K562 (cell line): ENCODE results near the gene POLR2L. TPM values are rescaled to one million over a fixed set of nuclear protein-coding genes. Genes with fewer than 3 reads are reported as not detected.

Experiments
- ATAC-seq: fragments of 200-7000 bp; cut with Tn5 transposase; 3 replicates; pipeline ENCODE4 v1.9.1; 2020; ENCODE audit warnings: moderate library complexity
- BruUV-seq: library from RNA; stranded (reverse); fragments of 400-500 nt; replicated peaks from 2 replicates; lab custom pipeline; 2021; lab: Mats Ljungman, UMichigan
- CTCF ChIA-PET: fragments of 300-600 bp; formaldehyde crosslinking; extraction: SDS; loops from one replicate; lab custom pipeline; 2021; ENCODE audit warnings: low intra/inter-chr PET ratio; lab: Yijun Ruan, JAX
- POLR2A ChIA-PET: fragments of 300-600, 350-650 bp; sonication (Branson Sonifier 250); formaldehyde crosslinking; extraction: SDS; loops from one replicate; lab custom pipeline; 2021; ENCODE audit warnings: antibody characterized with exemption, inconsistent platforms; lab: Yijun Ruan, JAX
- DNase-seq, 4 experiments: peaks; one replicate each; pipeline versions ENCODE4 v3.0.0 to v3.0.0-alpha.2; 2011 to 2018; ENCODE audit warnings: low spot score in 3 of 4, mixed read lengths in 3 of 4; ENCODE audit errors: extremely low read depth in 1 of 4
- FAIRE-seq: peaks from 2 replicates; lab custom pipeline; 2011; peaks lifted over from hg19 to GRCh38; lab: Jason Lieb, UNC
- H2AFZ ChIP-seq: 2 replicates; pipeline ENCODE4 v1.6.0; 2011; ENCODE audit warnings: low read depth, low read length, control low read depth, inconsistent platforms
- H3K27ac ChIP-seq: fragments of 200-600 bp; 3 replicates; pipeline ENCODE4 v1.8.0; 2011; ENCODE audit warnings: low read depth, mild to moderate bottlenecking, control low read depth, inconsistent platforms, low read length, moderate library complexity, mixed read lengths; ENCODE audit errors: extremely low read depth
- H3K27me3 ChIP-seq, 2 experiments: fragments of 300-600 bp in 1 of 2; 2 replicates in 1 of 2; 3 replicates in 1 of 2; pipeline versions ENCODE4 v1.6.0 to v1.8.0; 2011; ENCODE audit warnings: inconsistent platforms in 2 of 2, low read length in 2 of 2, mild to moderate bottlenecking in 1 of 2, mixed read lengths in 1 of 2, moderate library complexity in 1 of 2; ENCODE audit not compliant: control insufficient read depth in 2 of 2, insufficient read depth in 2 of 2
- H3K36me3 ChIP-seq: fragments of 300-600 bp; 3 replicates; pipeline ENCODE4 v1.8.0; 2011; ENCODE audit warnings: mild to moderate bottlenecking, low read length, inconsistent platforms; ENCODE audit not compliant: control insufficient read depth, insufficient read depth
- H3K4me1 ChIP-seq, 2 experiments: fragments of 200-600 bp in 1 of 2; replicated peaks in 1 of 2; 2 replicates in 1 of 2; 3 replicates in 1 of 2; pipeline versions ENCODE4 v1.5.1 to v1.8.0; 2011; ENCODE audit warnings: inconsistent platforms in 2 of 2, low read length in 2 of 2, mild to moderate bottlenecking in 1 of 2, mixed read lengths in 1 of 2, moderate library complexity in 1 of 2; ENCODE audit not compliant: control insufficient read depth in 2 of 2, insufficient read depth in 2 of 2
- H3K4me2 ChIP-seq: 2 replicates; pipeline ENCODE4 v1.6.1; 2011; ENCODE audit warnings: low read length, control low read depth, inconsistent platforms, mixed read lengths; ENCODE audit not compliant: insufficient read depth
- H3K4me3 ChIP-seq: fragments of 200-600 bp; sonication (generic), shearing (Covaris generic); 2 replicates; pipeline ENCODE4 v1.5.1; 2016; ENCODE audit warnings: control low read depth, inconsistent platforms
- H3K79me2 ChIP-seq: fragments of 200-600 bp; 3 replicates; pipeline ENCODE4 v1.8.0; 2011; ENCODE audit warnings: low read length, inconsistent platforms; ENCODE audit not compliant: control insufficient read depth, insufficient read depth
- H3K9ac ChIP-seq, 2 experiments: 2 replicates each; pipeline versions ENCODE4 v1.6.0 to v1.6.1; 2011; ENCODE audit warnings: low read depth in 2 of 2, low read length in 2 of 2, control low read depth in 1 of 2, inconsistent platforms in 1 of 2, mild to moderate bottlenecking in 1 of 2, mixed read lengths in 1 of 2; ENCODE audit not compliant: insufficient read depth in 1 of 2
- H3K9me1 ChIP-seq: one replicate; pipeline ENCODE4 v1.6.0; 2011; ENCODE audit warnings: inconsistent platforms, mild to moderate bottlenecking, low read length, moderate library complexity; ENCODE audit not compliant: control insufficient read depth, insufficient read depth
- H3K9me3 ChIP-seq: replicated peaks from 2 replicates; pipeline ENCODE4 v1.5.1; 2011; ENCODE audit warnings: low read depth, low read length, inconsistent platforms; ENCODE audit not compliant: control insufficient read depth, insufficient read depth
- H4K20me1 ChIP-seq: replicated peaks from 2 replicates; pipeline ENCODE4 v1.6.1; 2011; ENCODE audit warnings: low read length, inconsistent platforms, mixed read lengths; ENCODE audit not compliant: control insufficient read depth, insufficient read depth
- ATF6 ChIP-seq: sonication (generic); formaldehyde crosslinking; IDR thresholded peaks from 2 replicates; pipeline ENCODE4 v1.4.0; 2020; ENCODE audit warnings: mild to moderate bottlenecking, missing genetic modification reagents
- FOXK2 ChIP-seq, 2 experiments: fragments of 450-650 bp; IDR thresholded peaks in 1 of 2; conservative IDR thresholded peaks in 1 of 2; 2 replicates each; pipeline ENCODE4 v1.6.1; 2016; ENCODE audit warnings: low read depth in 2 of 2, mild to moderate bottlenecking in 1 of 2
- GABPA ChIP-seq: fragments of 200-800 bp; sonication (Bioruptor generic); conservative IDR thresholded peaks from 2 replicates; pipeline ENCODE4 v1.6.1; 2016; ENCODE audit warnings: low read depth, missing genetic modification characterization, missing compliant biosample characterization
- GTF2F1 ChIP-seq: IDR thresholded peaks from 2 replicates; pipeline ENCODE4 v1.6.1; 2011; ENCODE audit warnings: low read depth, low read length, improper control_type of control experiment
- HIVEP1 ChIP-seq: fragments of 250-450 bp; sonication (Bioruptor Pico); IDR thresholded peaks from 2 replicates; pipeline ENCODE4 v1.4.0; 2020; ENCODE audit warnings: mild to moderate bottlenecking
- IFI16 ChIP-seq: fragments of 250-450 bp; sonication (Bioruptor Pico); IDR thresholded peaks from 2 replicates; pipeline ENCODE4 v2.1.2; 2022; ENCODE audit warnings: mild to moderate bottlenecking, inconsistent platforms
- ILF3 ChIP-seq: fragments of 450-650 bp; IDR thresholded peaks from 2 replicates; pipeline ENCODE4 v1.6.1; 2018; ENCODE audit warnings: antibody characterized with exemption, mild to moderate bottlenecking, moderate library complexity, borderline replicate concordance
- PCBP1 ChIP-seq: fragments of 200-400 bp; formaldehyde crosslinking; IDR thresholded peaks from 2 replicates; pipeline ENCODE4 v1.6.1; 2018; ENCODE audit warnings: mild to moderate bottlenecking, low read depth, low read length; ENCODE audit not compliant: poor library complexity, severe bottlenecking
- POLR2G ChIP-seq: fragments of 200-400 bp; formaldehyde crosslinking; IDR thresholded peaks from 2 replicates; pipeline ENCODE4 v1.6.1; 2017; ENCODE audit warnings: low read depth, mild to moderate bottlenecking, antibody characterized with exemption, low read length, moderate library complexity
- RBFOX2 ChIP-seq: fragments of 200-400 bp; formaldehyde crosslinking; IDR thresholded peaks from 2 replicates; pipeline ENCODE4 v1.6.1; 2017; ENCODE audit warnings: low read depth, mild to moderate bottlenecking, low read length, moderate library complexity
- RFX5 ChIP-seq: IDR thresholded peaks from 2 replicates; pipeline ENCODE4 v1.6.1; 2011; ENCODE audit warnings: low read depth, mild to moderate bottlenecking, improper control_type of control experiment, low read length
- SMC3 ChIP-seq: conservative IDR thresholded peaks from 2 replicates; pipeline ENCODE4 v1.6.1; 2011; ENCODE audit warnings: low read depth, low read length, improper control_type of control experiment; ENCODE audit not compliant: insufficient read depth
- TBP ChIP-seq: optimal IDR thresholded peaks from 2 replicates; pipeline ENCODE3; 2011; ENCODE audit warnings: low read depth, low read length, improper control_type of control experiment
- TRIM25 ChIP-seq: fragments of 450-650 bp; IDR thresholded peaks from 2 replicates; pipeline ENCODE4 v1.7.0; 2016; ENCODE audit warnings: borderline replicate concordance
- ZNF165 ChIP-seq: fragments of 250-450 bp; sonication (Bioruptor Pico); IDR thresholded peaks from 2 replicates; pipeline ENCODE4 v1.4.0; 2020; ENCODE audit warnings: borderline replicate concordance
- ZNF224 ChIP-seq: sonication (generic); formaldehyde crosslinking; IDR thresholded peaks from 2 replicates; pipeline ENCODE4 v1.8.0; 2022; ENCODE audit warnings: mild to moderate bottlenecking, missing genetic modification reagents
- ZNF445 ChIP-seq: fragments of 250-450 bp; sonication (Bioruptor Pico); IDR thresholded peaks from 2 replicates; pipeline ENCODE4 v1.4.0; 2020; ENCODE audit warnings: low read depth, mild to moderate bottlenecking, moderate library complexity
- ZNF511 ChIP-seq: sonication (generic); formaldehyde crosslinking; IDR thresholded peaks from 2 replicates; pipeline ENCODE4 v1.8.0; 2022; ENCODE audit warnings: mild to moderate bottlenecking, missing genetic modification reagents
- WGBS: fragments of 100-300 bp; shearing (Covaris generic); methylation state at CpG from one replicate; pipeline ENCODE4 v1.1.6; 2016; ENCODE audit warnings: low coverage, mixed read lengths; ENCODE audit not compliant: insufficient coverage; ENCODE audit errors: missing lambda C conversion rate; 5-methylcytosine and 5-hydroxymethylcytosine counted together
- in situ Hi-C: fragments of 300-500 bp; cut with MboI; formaldehyde crosslinking; loops from 4 replicates; pipeline ENCODE4 v1.15.0; 2018; ENCODE audit warnings: inconsistent platforms, mixed read lengths
- intact Hi-C: fragments of 100-400 bp; cut with micrococcal nuclease; formaldehyde crosslinking; loops from 2 replicates; pipeline ENCODE4 v1.14.2; 2022
- polyA plus RNA-seq, 8 experiments: library from polyadenylated mRNA; depleted of rRNA in 4 of 8; stranded (reverse) in 5 of 8; unstranded in 3 of 8; fragments of >200 nt; fragmentation: Nextera tagmentation in 2 of 8; fragmentation: Illumina TruSeq in 1 of 8; extraction: Ambion mirVana in 2 of 8; extraction: Trizol in 1 of 8; gene quantifications; 2 replicates each; pipeline versions ENCODE4 v1.2.1 to v1.2.3, GENCODE V29; 2011 to 2014; ENCODE audit warnings: inconsistent platforms in 1 of 8, missing spikeins in 1 of 8
- total RNA-seq, 7 experiments: library from RNA; depleted of rRNA in 6 of 7; stranded (reverse); fragments of >200 nt in 6 of 7; fragmentation: Illumina TruSeq in 2 of 7; extraction: Trizol in 2 of 7; gene quantifications; 2 replicates each; pipeline versions ENCODE4 v1.2.1 to v1.2.3, GENCODE V29; 2011 to 2021; ENCODE audit warnings: low replicate concordance in 1 of 7

POLR2L gene
- total and polyA plus RNA-seq, 9 of the 15 experiments (the other 6 are each of a cell fraction or from before 2014, with no cell fraction given): 38.3 to 688 (median 108) TPM

DNA sequence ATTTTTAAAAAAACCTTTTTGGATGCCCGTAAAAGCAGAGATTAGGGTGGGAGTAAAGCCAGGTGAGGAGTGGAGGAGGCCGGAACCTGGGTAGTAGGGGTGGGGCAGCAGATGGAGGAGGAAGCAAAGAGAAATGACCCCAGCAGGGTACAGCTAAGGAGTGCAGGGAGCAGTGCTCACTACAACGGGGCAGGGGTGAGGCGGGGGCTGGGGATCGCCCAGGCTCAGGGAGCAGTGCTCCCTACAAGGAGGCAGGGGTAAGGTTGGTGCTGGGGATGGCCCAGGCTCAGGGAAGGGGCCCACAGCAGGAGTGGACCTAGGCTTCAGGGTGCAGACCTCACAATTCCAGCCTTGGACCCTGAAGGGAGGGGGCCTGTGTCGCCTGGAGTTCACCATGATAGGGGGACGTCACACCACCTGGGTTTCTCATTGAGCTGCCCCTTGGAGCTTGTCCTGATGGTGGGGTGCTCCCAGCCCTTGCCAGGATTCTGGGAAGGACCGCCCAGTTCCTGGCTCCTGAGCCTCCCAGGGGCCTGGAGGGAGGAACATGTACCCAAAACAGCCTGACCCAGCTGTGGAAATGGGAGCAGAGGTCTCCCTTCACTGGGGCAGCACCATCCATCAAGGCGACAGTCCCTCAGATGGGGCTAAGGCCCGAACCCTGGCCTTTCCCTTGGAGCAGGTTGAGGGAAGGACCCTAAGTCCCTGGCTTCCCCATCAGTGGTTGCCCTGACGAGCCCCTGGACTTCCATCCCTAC, 26.5 kb downstream of the POLR2L start:
- Histone ChIP-seq H2AFZ (no peak overlapping the region), H3K9me3 (no peaks in the 10 kb centered on the region), H3K4me3 (no peak overlapping the region), H3K9me1 (peaks cover 6% of the 10 kb centered on the region), H3K79me2 (peaks cover 43% of the 10 kb centered on the region), H3K4me2 (no peak overlapping the region), H3K4me1 (peaks cover 25 to 64% of the 10 kb centered on the region in 2 experiments; a peak in 4 of 5 replicates), H4K20me1 (peaks cover 25% of the 10 kb centered on the region), H3K27ac (no peak overlapping the region; the same call in 2 of the 3 replicates), H3K27me3 (no peaks in the 10 kb centered on the region), H3K36me3 (peaks cover 39% of the 10 kb centered on the region), H3K9ac (peak overlapping the region in 1 of 2 experiments; percentile 22; a peak in 1 of 4 replicates)
- 69% methylated on average over 9 of the region's 11 CpGs for WGBS
- in situ Hi-C loops (no loop called here), intact Hi-C loops (no loop called here)
- FAIRE-seq (no peak), ATAC-seq (no peak), DNase-seq (no peak)
- BruUV-seq: no TSS peak
- ChIA-PET POLR2A (interaction anchor here (0.8 to 5.2 kb wide), 6 partner anchors 9 to 26 kb away, joined by 3 to 36 read pairs (median 6); partner anchors contain the start of genes CEND1, POLR2L and TSPAN4), CTCF (no interaction called here)
- TF ChIP-seq ATF6: no peak
- TF ChIP-seq ILF3: no peak
- TF ChIP-seq GTF2F1: no peak
- TF ChIP-seq TBP: no peak
- no peak for TF ChIP-seq GABPA (tag)
- TF ChIP-seq SMC3: no peak
- TF ChIP-seq HIVEP1 (CRISPR knock-in tag): no peak
- no peak for TF ChIP-seq RFX5
- TF ChIP-seq TRIM25: no peak
- no peak for TF ChIP-seq ZNF445 (CRISPR knock-in tag)
- no peak for TF ChIP-seq ZNF511
- no peak for TF ChIP-seq ZNF224 (CRISPR knock-in tag)
- no peak for TF ChIP-seq FOXK2 (conservative IDR thresholded peaks at IDR 0.05 in 1 of 2, IDR thresholded peaks at IDR 0.05 in 1 of 2; ENCODE audit: low read depth in 2 of 2)
- TF ChIP-seq ZNF165 (CRISPR knock-in tag): no peak
- no peak for TF ChIP-seq IFI16 (CRISPR knock-in tag)
- peak; percentile 41; the same call in 1 of the 2 replicates for TF ChIP-seq RBFOX2
- TF ChIP-seq PCBP1: no peak
- 0 out of 2 replicates have a peak, but pooled peaks have one; percentile 28 for TF ChIP-seq POLR2G
